Spleen (tissue), 7 donors: ENCODE data around the gene HTR4.

Experiments
- POLR2A ChIP-seq, 3 donors: fragments of 450-650 bp; IDR thresholded peaks; one replicate each; pipeline ENCODE4 v1.5.1; 2017; ENCODE audit warnings: antibody characterized with exemption in 3 of 3, mild to moderate bottlenecking in 1 of 3
- POLR2AphosphoS5 ChIP-seq, 3 donors: sonication (generic); formaldehyde crosslinking; IDR thresholded peaks; one replicate each; pipeline ENCODE4 v1.5.1; 2017; ENCODE audit warnings: antibody characterized with exemption in 3 of 3
- TF ChIP-seq, protein P1 (sequence below), 11 experiments: fragments of 200-600 bp in 7 of 11; fragments of 450-650 bp in 4 of 11; sonication (generic) in 4 of 11; IDR thresholded peaks in 8 of 11; conservative IDR thresholded peaks in 3 of 11; 1 replicate in 7 of 11; 2 replicates in 4 of 11; pipeline versions ENCODE4 v1.4.0 to v1.8.0; 2016 to 2021; ENCODE audit warnings: antibody characterized with exemption in 11 of 11, inconsistent platforms in 4 of 11, mild to moderate bottlenecking in 1 of 11
- donor health status: DM: no; HTN: no; CAD: no; lungs with moderate emphysema.
- donor health status: DM: no; HTN: no; CAD: no.
- donor health status: DM: no; HTN: no; CAD: no.

DNA sequence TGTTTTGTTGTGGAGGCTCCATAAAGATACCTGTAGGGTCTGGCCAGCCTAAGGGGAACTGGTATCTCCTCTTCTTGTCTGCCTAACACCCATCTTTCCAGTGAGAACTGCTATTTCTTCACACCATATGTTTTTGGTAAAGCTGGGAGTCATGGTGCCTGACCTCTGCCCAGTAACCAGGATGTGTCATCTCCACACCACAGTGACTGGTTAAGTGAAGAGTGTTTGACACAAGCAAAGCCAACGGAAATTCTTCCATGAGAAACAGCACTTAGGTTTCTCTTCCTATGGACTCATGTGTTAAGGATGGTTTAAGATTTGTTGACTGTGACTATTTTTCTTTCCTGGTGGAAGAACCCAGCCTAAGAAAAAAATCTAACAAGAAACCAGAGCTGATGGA, 111.5 kb downstream of the HTR4 start:
- TF ChIP-seq, protein P1, sequence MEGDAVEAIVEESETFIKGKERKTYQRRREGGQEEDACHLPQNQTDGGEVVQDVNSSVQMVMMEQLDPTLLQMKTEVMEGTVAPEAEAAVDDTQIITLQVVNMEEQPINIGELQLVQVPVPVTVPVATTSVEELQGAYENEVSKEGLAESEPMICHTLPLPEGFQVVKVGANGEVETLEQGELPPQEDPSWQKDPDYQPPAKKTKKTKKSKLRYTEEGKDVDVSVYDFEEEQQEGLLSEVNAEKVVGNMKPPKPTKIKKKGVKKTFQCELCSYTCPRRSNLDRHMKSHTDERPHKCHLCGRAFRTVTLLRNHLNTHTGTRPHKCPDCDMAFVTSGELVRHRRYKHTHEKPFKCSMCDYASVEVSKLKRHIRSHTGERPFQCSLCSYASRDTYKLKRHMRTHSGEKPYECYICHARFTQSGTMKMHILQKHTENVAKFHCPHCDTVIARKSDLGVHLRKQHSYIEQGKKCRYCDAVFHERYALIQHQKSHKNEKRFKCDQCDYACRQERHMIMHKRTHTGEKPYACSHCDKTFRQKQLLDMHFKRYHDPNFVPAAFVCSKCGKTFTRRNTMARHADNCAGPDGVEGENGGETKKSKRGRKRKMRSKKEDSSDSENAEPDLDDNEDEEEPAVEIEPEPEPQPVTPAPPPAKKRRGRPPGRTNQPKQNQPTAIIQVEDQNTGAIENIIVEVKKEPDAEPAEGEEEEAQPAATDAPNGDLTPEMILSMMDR (IDR thresholded peaks at IDR 0.05 in 8 of 11, conservative IDR thresholded peaks at IDR 0.05 in 3 of 11), result no peak
- TF ChIP-seq POLR2A (IDR thresholded peaks at IDR 0.05) (no peak), POLR2AphosphoS5 (IDR thresholded peaks at IDR 0.05) (no peak)
